ENCODE measurements around the gene CRACR2A. TPM values are rescaled to one million over a fixed set of nuclear protein-coding genes. Genes with fewer than 3 reads are reported as not detected.

The CRACR2A gene
- total and polyA plus RNA-seq, 9 of the 15 experiments (the other 6 are each of a cell fraction or from before 2014, with no cell fraction given), result 2.1 to 15.1 (median 10.4) TPM

DNA sequence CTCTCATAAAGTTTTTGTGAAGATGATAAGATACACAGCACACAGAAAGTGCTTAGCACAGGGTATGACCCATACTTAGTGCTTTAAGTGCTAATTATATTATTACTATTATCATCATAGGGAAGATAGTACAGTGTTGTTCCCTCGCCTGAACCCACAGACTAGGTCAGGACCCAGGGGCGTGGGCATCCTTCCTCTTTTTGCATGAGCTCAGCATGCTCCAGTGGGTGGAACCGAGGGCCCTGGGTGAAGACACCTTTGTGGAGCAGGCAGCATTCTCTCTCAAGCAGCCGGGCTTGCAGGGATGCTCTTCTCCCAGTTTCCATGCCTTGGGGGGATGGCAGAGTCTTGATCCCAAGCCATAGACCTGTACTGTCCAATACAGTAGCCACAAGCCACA is 34.8 kb downstream of the CRACR2A start:
- intact Hi-C loops (cut with micrococcal nuclease), result no loop called here

More for the DNA sequence above, 34.8 kb downstream of the CRACR2A start:
- no TSS peak for BruUV-seq (replicated peaks)
- FAIRE-seq, result no peak
- Histone ChIP-seq H3K36me3 (ENCODE audit: control insufficient read depth, insufficient read depth, low read length) (peaks cover 11% of the 10 kb centered on the region; the same call in 2 of the 3 replicates), H3K4me1 (replicated peaks in 1 of 2; ENCODE audit: control insufficient read depth in 2 of 2, insufficient read depth in 2 of 2, low read length in 2 of 2) (no peaks in the 10 kb centered on the region), H3K27ac (ENCODE audit: extremely low read depth, low read depth, low read length) (no peak overlapping the region), H3K27me3 (ENCODE audit: control insufficient read depth in 2 of 2, insufficient read depth in 2 of 2, low read length in 2 of 2) (no peaks in the 10 kb centered on the region), H3K4me3 (no peak overlapping the region), H3K4me2 (ENCODE audit: insufficient read depth, low read length) (no peak overlapping the region), H2AFZ (ENCODE audit: low read depth, low read length) (no peak overlapping the region), H3K79me2 (ENCODE audit: control insufficient read depth, insufficient read depth, low read length) (no peaks in the 10 kb centered on the region), H3K9me1 (ENCODE audit: control insufficient read depth, insufficient read depth, low read length) (no peaks in the 10 kb centered on the region), H3K9ac (ENCODE audit: insufficient read depth in 1 of 2, low read depth in 2 of 2, low read length in 2 of 2) (no peak overlapping the region), H3K9me3 (replicated peaks; ENCODE audit: control insufficient read depth, insufficient read depth, low read depth, low read length) (no peaks in the 10 kb centered on the region), H4K20me1 (replicated peaks; ENCODE audit: control insufficient read depth, insufficient read depth, low read length) (no peaks in the 10 kb centered on the region)
- no peak for ATAC-seq
- POLR2A ChIA-PET, result no interaction called here
- DNase-seq (ENCODE audit: extremely low read depth in 1 of 4, low spot score in 3 of 4), result no peak
- WGBS (ENCODE audit: insufficient coverage, low coverage, missing lambda C conversion rate), result 73% methylated on average over 3 of the region's 4 CpGs
- in situ Hi-C loops (cut with MboI), result no loop called here
- TF ChIP-seq HNRNPK (IDR thresholded peaks at IDR 0.05; ENCODE audit: low read depth, low read length, poor library complexity, severe bottlenecking), result no peak
- TF ChIP-seq FOXP1 (CRISPR knock-in tag; IDR thresholded peaks at IDR 0.05), result no peak
- no peak for TF ChIP-seq RHOXF2B (CRISPR knock-in tag; conservative IDR thresholded peaks at IDR 0.05)
- TF ChIP-seq RERE (CRISPR knock-in tag; IDR thresholded peaks at IDR 0.05; ENCODE audit: borderline replicate concordance), result no peak
- CTCF ChIA-PET (ENCODE audit: low intra/inter-chr PET ratio), result no interaction called here

Data from K562 (cell line).